WTC11 (cell line): Measurements from ENCODE around the gene SUMO1.

Experiments
- KAT7 ChIP-seq: sonication (generic); formaldehyde crosslinking; IDR thresholded peaks from 2 replicates; pipeline ENCODE4 v1.8.1; 2023; ENCODE audit warnings: missing genetic modification reagents, mild to moderate bottlenecking, borderline replicate concordance
- TF ChIP-seq, protein P1 (sequence below): fragments of 200-600 bp; IDR thresholded peaks from 2 replicates; pipeline ENCODE4 v1.8.0; 2022; ENCODE audit warnings: antibody characterized with exemption
- TF ChIP-seq, protein P2 (sequence below): sonication (generic); formaldehyde crosslinking; conservative IDR thresholded peaks from 2 replicates; pipeline ENCODE4 v1.8.1; 2022; ENCODE audit warnings: mild to moderate bottlenecking, missing genetic modification reagents
- TF ChIP-seq, protein P3 (sequence below): sonication (generic); formaldehyde crosslinking; IDR thresholded peaks from 2 replicates; pipeline ENCODE4 v1.8.1; 2022; ENCODE audit warnings: low read depth, missing genetic modification reagents, borderline replicate concordance
- TF ChIP-seq, protein P4 (sequence below): sonication (generic); formaldehyde crosslinking; IDR thresholded peaks from 2 replicates; pipeline ENCODE4 v1.8.1; 2023; ENCODE audit warnings: mild to moderate bottlenecking, missing genetic modification reagents, moderate library complexity

DNA sequence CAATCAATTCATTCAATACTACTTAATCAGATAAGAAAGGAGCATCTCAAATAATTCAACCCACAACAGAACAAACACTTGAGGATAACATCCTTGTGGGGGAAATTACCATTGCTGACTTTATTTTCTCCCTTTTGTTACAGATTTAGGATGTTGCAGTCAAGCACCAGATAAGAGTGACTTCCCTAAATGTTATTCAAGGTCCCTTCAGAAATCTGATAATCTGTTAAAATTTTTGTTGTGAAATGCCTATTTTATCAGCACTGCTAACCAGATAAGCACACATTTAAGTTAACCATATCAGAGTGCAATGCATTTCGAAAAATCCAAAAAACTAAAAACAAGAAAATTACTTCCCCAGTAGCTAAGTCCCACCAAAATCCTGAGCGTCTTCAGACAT, 33.5 kb downstream of the SUMO1 start:
- TF ChIP-seq, protein P1, sequence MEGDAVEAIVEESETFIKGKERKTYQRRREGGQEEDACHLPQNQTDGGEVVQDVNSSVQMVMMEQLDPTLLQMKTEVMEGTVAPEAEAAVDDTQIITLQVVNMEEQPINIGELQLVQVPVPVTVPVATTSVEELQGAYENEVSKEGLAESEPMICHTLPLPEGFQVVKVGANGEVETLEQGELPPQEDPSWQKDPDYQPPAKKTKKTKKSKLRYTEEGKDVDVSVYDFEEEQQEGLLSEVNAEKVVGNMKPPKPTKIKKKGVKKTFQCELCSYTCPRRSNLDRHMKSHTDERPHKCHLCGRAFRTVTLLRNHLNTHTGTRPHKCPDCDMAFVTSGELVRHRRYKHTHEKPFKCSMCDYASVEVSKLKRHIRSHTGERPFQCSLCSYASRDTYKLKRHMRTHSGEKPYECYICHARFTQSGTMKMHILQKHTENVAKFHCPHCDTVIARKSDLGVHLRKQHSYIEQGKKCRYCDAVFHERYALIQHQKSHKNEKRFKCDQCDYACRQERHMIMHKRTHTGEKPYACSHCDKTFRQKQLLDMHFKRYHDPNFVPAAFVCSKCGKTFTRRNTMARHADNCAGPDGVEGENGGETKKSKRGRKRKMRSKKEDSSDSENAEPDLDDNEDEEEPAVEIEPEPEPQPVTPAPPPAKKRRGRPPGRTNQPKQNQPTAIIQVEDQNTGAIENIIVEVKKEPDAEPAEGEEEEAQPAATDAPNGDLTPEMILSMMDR = no peak
- TF ChIP-seq, protein P2, sequence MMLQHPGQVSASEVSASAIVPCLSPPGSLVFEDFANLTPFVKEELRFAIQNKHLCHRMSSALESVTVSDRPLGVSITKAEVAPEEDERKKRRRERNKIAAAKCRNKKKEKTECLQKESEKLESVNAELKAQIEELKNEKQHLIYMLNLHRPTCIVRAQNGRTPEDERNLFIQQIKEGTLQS (CRISPR knock-in tag) = no peak
- TF ChIP-seq, protein P3, sequence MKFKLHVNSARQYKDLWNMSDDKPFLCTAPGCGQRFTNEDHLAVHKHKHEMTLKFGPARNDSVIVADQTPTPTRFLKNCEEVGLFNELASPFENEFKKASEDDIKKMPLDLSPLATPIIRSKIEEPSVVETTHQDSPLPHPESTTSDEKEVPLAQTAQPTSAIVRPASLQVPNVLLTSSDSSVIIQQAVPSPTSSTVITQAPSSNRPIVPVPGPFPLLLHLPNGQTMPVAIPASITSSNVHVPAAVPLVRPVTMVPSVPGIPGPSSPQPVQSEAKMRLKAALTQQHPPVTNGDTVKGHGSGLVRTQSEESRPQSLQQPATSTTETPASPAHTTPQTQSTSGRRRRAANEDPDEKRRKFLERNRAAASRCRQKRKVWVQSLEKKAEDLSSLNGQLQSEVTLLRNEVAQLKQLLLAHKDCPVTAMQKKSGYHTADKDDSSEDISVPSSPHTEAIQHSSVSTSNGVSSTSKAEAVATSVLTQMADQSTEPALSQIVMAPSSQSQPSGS (CRISPR knock-in tag) = no peak
- TF ChIP-seq, protein P4, sequence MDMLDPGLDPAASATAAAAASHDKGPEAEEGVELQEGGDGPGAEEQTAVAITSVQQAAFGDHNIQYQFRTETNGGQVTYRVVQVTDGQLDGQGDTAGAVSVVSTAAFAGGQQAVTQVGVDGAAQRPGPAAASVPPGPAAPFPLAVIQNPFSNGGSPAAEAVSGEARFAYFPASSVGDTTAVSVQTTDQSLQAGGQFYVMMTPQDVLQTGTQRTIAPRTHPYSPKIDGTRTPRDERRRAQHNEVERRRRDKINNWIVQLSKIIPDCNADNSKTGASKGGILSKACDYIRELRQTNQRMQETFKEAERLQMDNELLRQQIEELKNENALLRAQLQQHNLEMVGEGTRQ (CRISPR knock-in tag) = no peak
- no peak for TF ChIP-seq KAT7
